ENCODE results near the gene SRBD1.

SRBD1 gene

GRCh38 chr2:45412754-45413379 lies 198.2 kb downstream of the SRBD1 start:
- no peak for DNase-seq

GRCh38 chr2:45409677-45410076 lies 201.4 kb downstream of the SRBD1 start:
- no peak for DNase-seq

DNA sequence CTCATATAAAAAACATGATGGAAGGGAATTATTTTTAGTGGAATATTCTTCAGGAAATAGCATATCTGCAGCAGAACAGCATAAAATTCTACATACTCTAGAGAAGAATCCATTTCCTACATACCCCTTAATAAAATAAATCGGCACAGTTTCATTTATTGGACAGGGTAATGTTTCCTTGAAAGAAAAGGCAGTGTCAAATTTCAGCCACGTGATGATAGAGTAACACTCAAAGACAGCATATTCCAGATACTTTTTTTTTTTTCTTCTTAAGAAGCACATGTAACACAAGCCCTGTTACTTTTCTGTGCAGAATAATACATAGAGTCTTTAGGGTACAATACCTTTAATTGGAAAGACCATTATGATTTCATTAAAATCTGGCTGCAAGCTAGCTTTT lies 204.4 kb downstream of the SRBD1 start:
- DNase-seq: no peak

DNA sequence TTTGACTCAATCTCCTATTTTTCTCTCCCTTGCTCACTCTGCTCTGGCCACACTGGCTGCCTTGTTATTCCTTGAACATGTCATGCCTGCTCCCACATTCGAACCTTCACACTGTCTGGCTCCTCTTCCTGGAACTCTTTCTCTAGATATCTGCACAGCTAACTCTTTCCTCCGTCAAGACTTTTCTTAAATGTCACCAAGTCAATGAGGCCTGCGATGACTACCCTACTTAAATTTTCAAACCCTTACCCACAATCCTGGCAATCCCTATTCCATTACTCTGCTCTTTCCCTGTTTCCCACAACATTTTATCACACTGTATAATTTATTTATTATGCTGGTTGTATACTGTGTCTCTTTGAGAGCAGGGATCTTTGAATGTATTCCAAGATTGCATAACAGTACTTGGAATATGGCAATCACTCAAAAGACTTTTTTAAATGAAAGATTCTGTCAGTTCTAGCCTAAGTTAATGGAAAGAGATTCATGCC lies 206.2 kb downstream of the SRBD1 start:
- DNase-seq: no peak

- no peak for DNase-seq
These were observed 208.0 kb downstream of the SRBD1 start for GRCh38 chr2:45403036-45403435.

- no peak for DNase-seq
These were observed 209.6 kb downstream of the SRBD1 start for GRCh38 chr2:45401431-45401922.

DNA sequence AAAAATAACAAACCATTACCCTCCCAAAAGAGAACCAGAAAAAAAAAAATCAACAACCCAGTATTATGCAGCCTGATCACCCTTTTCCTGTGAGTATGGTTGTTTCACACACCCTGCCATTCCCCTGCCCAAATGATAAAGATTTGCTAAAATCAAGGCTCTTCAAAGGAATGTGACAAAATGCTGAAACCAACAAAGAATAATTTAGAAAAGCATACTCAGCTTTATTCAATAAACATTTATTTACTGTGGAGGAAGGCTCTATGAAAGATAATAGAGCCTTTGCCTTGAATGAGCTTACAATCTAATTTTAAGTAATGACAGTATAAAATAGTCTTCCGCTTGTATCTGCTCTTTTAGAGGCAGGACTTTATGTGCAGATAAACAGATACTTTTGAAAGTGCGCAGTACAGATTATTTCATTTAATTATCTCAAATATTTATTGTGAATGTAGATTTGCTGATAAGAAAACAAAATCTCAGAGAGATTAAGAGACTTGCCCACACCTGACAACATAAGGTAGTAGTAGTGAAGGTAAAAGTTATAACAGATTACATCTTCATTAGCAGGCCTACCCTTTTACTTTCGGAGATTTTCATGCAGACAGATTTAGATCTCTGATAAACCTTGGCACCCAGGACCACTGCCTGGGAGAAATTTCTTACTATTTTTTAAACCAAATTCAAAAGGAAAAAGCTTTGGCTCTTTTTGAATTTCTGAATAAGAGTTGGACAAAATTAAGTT lies 211.9 kb downstream of the SRBD1 start:
- no peak for DNase-seq

DNA sequence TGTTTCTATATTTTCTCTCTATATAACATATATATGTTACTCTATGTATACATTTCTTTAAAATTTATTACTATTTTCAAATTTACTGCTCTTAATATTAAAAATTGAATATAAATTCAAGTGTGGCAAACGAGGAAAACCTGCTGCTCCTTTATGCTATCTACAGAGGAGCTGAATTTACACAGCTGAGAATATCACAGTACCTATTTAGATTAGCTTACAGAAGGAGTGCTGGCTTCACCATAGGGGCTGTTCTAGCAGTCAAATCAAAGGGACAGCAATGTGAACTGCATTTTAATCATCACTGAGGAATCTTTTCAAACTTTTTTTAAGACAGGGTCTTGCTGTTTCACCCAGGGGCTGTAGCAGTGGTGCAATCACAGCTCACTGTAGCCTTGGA lies 213.8 kb downstream of the SRBD1 start:
- no peak for DNase-seq

DNA sequence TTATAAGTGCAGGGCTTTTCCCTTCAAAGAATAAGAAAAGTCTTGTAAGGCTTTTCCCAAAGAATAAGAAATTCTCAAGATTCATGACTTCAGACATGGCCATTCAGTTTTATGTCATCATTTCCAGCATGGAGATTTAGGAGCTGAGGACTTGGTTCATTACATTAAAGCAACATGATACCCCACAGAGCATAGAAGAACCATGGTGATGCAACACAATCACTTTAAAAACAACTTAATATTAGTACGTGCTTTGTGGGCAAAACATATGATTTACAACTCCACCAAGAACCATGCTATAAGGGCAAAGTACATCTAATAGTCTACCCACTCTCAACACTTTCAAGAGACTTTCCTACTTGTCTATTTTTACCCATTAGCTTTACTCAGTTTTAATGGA lies 214.4 kb downstream of the SRBD1 start:
- DNase-seq: no peak

GRCh38 chr2:45394842-45395241 lies 216.2 kb downstream of the SRBD1 start:
- no peak for DNase-seq

GRCh38 chr2:45394216-45394615 lies 216.9 kb downstream of the SRBD1 start:
- no peak for DNase-seq

DNA sequence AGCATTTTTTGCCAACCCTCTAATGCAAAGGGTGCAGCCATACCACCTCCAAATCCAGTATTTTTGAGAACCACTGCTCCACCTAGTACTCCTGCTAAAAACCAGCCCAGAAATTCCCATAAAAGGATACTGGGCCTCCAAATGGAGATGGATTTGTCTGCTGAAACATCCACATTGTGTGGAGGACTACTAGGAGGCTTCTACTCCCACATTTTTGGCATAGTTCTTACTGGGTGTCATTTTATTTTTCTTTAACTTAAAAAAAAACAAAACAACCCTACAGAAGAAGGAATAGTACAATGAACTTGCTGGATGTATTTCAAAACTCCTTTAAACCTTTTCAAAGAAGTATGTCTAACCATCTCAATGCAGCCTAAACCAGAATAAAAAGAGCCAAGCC lies 219.2 kb downstream of the SRBD1 start:
- no peak for DNase-seq

DNA sequence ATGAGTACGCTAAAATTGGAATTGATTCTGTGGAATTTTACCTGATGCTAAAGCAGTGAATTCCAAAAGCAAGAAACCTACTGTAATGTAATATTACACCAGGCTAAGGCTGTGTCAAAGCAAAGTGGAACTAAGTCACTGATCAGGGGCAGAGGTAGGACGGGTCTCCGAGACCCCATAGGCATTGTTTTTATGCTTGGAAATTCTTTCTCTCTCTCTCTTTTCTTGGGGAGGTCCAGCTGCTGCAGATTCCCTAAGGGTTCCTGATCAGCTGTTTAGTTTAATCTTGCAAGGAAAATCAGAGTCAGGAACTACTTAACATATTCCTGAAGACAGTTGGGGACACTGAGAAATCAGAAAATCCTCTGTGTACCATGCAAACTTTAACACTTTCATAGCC lies 220.2 kb downstream of the SRBD1 start:
- DNase-seq: no peak

DNA sequence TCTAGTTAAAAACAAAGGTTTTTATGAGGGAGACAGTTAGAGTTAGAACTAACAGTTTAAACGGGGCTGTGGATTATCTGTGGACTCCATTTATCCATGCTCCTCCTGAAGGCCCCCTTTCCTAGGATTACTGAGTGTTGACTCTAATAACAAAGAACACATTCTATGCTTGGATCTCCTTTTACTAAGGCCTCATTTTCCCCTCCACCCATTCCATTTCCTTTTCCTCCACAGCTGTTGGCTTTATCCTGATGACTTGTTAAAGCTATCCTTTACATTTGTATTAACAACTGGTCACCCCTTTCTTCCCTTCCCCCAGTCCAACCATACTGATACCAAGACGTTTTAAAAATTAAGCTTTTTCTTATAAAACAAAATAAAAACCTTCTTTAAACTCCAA lies 220.6 kb downstream of the SRBD1 start:
- no peak for DNase-seq

GRCh38 chr2:45388541-45389100 lies 222.4 kb downstream of the SRBD1 start:
- DNase-seq: no peak

- DNase-seq: no peak
These were observed 228.3 kb downstream of the SRBD1 start for GRCh38 chr2:45382744-45383143.

DNA sequence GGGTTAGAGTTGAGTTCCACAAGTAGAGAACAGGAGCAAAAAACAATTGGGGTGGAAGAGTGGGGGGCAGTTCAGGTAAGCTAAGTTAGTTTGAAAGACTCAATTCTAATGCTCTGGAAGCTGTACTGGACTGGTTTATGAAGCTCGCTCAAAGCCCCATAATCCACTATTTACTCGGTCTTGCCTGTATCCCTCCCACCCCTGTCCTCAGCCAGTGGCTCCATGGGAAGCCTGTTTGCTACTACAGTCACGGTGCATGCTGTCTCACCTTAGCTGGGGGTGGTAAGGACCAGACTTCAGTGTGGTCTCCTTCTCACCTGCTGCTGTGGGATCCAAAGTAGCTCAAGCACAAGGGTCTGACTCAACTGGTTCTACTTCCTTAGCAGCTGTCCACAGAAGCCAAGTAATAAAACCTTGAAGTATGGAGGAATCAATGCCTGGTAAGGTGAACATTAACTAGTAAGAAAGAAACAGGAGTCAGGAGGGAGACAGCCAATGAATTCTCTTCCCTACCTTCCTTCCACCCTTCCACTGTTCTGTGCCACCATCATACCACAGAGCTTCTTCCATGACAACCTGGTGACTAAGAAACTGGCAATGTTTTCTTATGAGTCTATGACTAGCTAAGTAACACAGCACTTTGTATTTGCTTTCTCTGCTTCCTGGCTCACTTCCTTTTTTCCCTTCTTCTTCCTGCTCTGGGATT lies 230.8 kb downstream of the SRBD1 start:
- no peak for DNase-seq

DNA sequence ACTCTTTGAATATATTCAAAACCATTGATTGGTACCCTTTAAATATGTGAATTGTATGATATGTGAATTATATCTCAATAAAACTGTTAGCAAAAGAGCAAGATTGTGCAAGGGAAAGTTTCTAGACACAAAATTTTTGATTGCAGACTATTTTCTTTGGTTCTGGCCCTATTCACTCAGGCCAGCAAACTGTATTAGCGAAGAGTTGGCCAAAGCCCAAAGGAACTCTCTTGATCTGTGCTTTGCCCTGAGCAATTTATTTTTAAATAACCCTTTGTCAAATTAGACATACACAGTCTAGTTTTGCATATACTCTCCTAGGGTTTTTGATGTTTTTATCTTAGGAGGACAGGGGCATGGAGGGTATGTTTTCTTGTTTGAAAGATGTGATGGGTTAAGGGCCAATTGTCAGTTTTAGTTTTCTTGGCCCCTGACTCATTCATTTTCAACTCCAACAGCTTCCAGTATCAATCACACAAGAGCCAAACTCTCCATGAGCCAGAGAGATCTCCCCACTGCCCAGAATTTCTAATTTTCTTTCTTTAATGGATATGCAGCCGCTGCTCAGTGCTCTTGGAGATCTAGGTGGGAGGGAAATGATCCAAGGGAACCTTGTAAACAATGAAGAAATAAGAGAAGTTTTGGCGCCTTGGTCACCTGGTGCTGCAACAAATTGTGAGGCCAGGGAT lies 231.5 kb downstream of the SRBD1 start:
- DNase-seq: no peak

GRCh38 chr2:45373534-45373933 lies 237.5 kb downstream of the SRBD1 start:
- DNase-seq: no peak

- no peak for DNase-seq
These were observed 240.7 kb downstream of the SRBD1 start for GRCh38 chr2:45370369-45370768.

DNA sequence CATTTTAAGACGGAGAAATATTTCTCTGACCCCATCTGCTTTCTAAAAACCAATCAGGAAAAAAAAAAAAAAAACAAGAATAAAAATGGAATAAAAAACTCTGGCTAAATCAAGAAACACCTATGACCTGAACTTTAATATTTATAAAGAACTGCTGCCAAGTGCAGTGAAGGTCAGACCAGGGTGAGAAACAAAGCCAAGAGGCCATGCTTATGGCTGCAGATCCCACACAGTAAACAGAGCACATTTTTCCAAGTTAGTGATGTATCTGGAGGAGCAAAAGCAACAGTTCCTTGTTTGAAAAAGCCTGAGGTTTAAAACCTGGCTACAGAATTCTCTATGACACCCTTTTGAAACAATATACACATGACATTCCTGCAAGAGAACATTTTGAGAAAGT lies 242.3 kb downstream of the SRBD1 start:
- no peak for DNase-seq

GRCh38 chr2:45361666-45362065 lies 249.4 kb downstream of the SRBD1 start:
- no peak for DNase-seq

DNA sequence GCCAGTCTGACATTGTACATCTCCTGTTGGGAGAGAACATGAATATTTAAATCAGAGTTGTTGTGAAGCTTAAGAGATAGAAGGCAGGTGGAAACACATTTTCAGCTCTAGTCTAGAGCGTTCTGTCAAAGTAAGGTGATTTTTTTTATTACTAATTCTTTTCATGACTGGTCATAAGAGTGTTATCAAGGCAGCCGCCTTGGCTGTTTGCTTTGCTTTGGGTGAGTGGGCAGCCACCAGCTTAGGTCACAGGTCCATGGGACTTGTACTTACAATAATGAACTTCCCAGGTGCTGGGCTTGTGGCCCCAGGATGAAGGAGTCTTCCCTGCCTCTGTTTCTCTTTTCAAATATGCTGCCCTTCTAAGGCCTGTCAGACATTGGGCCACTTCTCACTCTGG lies 256.3 kb downstream of the SRBD1 start:
- no peak for DNase-seq
